K562 (cell line): ENCODE results near the gene ARMC8. TPM values are rescaled to one million over a fixed set of nuclear protein-coding genes. Genes with fewer than 3 reads are reported as not detected.

ENCODE experiments used
- FOSL1 ChIP-seq: fragments of 200-800 bp; sonication (Bioruptor generic); conservative IDR thresholded peaks from 2 replicates; pipeline ENCODE4 v1.6.1; 2016; ENCODE audit warnings: missing genetic modification characterization, missing compliant biosample characterization
- GATAD2A ChIP-seq: fragments of 450-650 bp; IDR thresholded peaks from 2 replicates; pipeline ENCODE4 v1.6.1; 2017
- GTF3C2 ChIP-seq: IDR thresholded peaks from 3 replicates; pipeline ENCODE4 v1.6.1; 2011; ENCODE audit warnings: borderline replicate concordance, mild to moderate bottlenecking, moderate library complexity; ENCODE audit not compliant: insufficient read length; ENCODE audit errors: extremely low read depth
- KLF16 ChIP-seq: IDR thresholded peaks from 2 replicates; pipeline ENCODE4 v1.6.1; 2016; ENCODE audit warnings: antibody characterized with exemption
- RBM25 ChIP-seq: fragments of 200-400 bp; formaldehyde crosslinking; IDR thresholded peaks from 2 replicates; pipeline ENCODE4 v1.6.1; 2018; ENCODE audit warnings: low read length, low read depth, moderate library complexity; ENCODE audit not compliant: severe bottlenecking
- THRB ChIP-seq: fragments of 450-650 bp; formaldehyde crosslinking; conservative IDR thresholded peaks from 2 replicates; pipeline ENCODE4 v1.4.0; 2022; ENCODE audit warnings: mild to moderate bottlenecking, missing genetic modification characterization
- ZBTB26 ChIP-seq: fragments of 450-650 bp; formaldehyde crosslinking; IDR thresholded peaks from 2 replicates; pipeline ENCODE4 v1.4.0; 2022; ENCODE audit warnings: missing genetic modification characterization
- ZHX1 ChIP-seq: fragments of 150-350 bp; conservative IDR thresholded peaks from 2 replicates; pipeline ENCODE4 v1.6.1; 2014; ENCODE audit warnings: low read length
- ZNF165 ChIP-seq: fragments of 250-450 bp; sonication (Bioruptor Pico); IDR thresholded peaks from 2 replicates; pipeline ENCODE4 v1.4.0; 2020; ENCODE audit warnings: borderline replicate concordance
- ZNF436 ChIP-seq: fragments of 250-450, 450-650 bp; sonication (Bioruptor Pico); formaldehyde crosslinking; IDR thresholded peaks from 2 replicates; pipeline ENCODE4 v1.7.0; 2020; ENCODE audit warnings: mild to moderate bottlenecking
- polyA plus RNA-seq, 8 experiments: library from polyadenylated mRNA; depleted of rRNA in 4 of 8; stranded (reverse) in 5 of 8; unstranded in 3 of 8; fragments of >200 nt; fragmentation: Nextera tagmentation in 2 of 8; fragmentation: Illumina TruSeq in 1 of 8; extraction: Ambion mirVana in 2 of 8; extraction: Trizol in 1 of 8; gene quantifications; 2 replicates each; pipeline versions ENCODE4 v1.2.1 to v1.2.3, GENCODE V29; 2011 to 2014; ENCODE audit warnings: inconsistent platforms in 1 of 8, missing spikeins in 1 of 8
- total RNA-seq, 7 experiments: library from RNA; depleted of rRNA in 6 of 7; stranded (reverse); fragments of >200 nt in 6 of 7; fragmentation: Illumina TruSeq in 2 of 7; extraction: Trizol in 2 of 7; gene quantifications; 2 replicates each; pipeline versions ENCODE4 v1.2.1 to v1.2.3, GENCODE V29; 2011 to 2021; ENCODE audit warnings: low replicate concordance in 1 of 7

ARMC8 gene
- total and polyA plus RNA-seq, 9 of the 15 experiments (the other 6 are each of a cell fraction or from before 2014, with no cell fraction given) = 22.4 to 76.1 (median 37.3) TPM

GRCh38 chr3:138263104-138263503, 76.0 kb downstream of the ARMC8 start (continued):
- TF ChIP-seq GTF3C2 (no peak), KLF16 (no peak), ZNF436 (no peak), GATAD2A (no peak), ZHX1 (no peak), ZBTB26 (CRISPR knock-in tag) (no peak), ZNF165 (CRISPR knock-in tag) (no peak), FOSL1 (tag) (no peak), RBM25 (no peak), THRB (CRISPR knock-in tag) (no peak)
